Fibroblast of skin of left quadriceps (primary cell): ENCODE data around the gene E2F8.

Source experiments
- DNase-seq, 2 experiments: peaks; one replicate each; pipeline ENCODE4 v3.0.0-alpha.2; 2013; ENCODE audit warnings: low read depth in 2 of 2

E2F8 gene

GRCh38 chr11:19187114-19187832 is 53.5 kb downstream of the E2F8 start:
- DNase-seq, result no peak

- no peak for DNase-seq
Observed at GRCh38 chr11:19185516-19186052, 55.2 kb downstream of the E2F8 start.

- no peak for DNase-seq
Observed at GRCh38 chr11:19185036-19185435, 55.7 kb downstream of the E2F8 start.

GRCh38 chr11:19183646-19184045 is 57.1 kb downstream of the E2F8 start:
- no peak for DNase-seq

GRCh38 chr11:19181531-19182261 is 59.0 kb downstream of the E2F8 start:
- DNase-seq, result no peak

- no peak for DNase-seq
Observed at GRCh38 chr11:19176629-19177186, 64.0 kb downstream of the E2F8 start.
